CD4-positive, CD25-positive, alpha-beta regulatory T cell (primary cell): Measurements from ENCODE around the gene HUS1B. TPM values are rescaled to one million over a fixed set of nuclear protein-coding genes. Genes with fewer than 3 reads are reported as not detected.

ENCODE experiments used
- ATAC-seq, 2 donors: fragments of 150-1000 bp; cut with Tn5 transposase; one replicate each; pipeline ENCODE4 v1.10.0; 2021; ENCODE audit warnings: low read depth in 2 of 2, moderate number of reproducible peaks in 2 of 2, moderate library complexity in 1 of 2
- DNase-seq, 3 donors: peaks; one replicate each; pipeline versions ENCODE4 v3.0.0 to v3.0.0-alpha.2; 2012 to 2022; ENCODE audit warnings: mixed read lengths in 1 of 3
- H3K27ac ChIP-seq: one replicate; pipeline ENCODE4 v1.7.0; 2013; ENCODE audit warnings: mild to moderate bottlenecking, low read length; ENCODE audit not compliant: insufficient read depth, poor library complexity, severe bottlenecking
- H3K27me3 ChIP-seq: one replicate; pipeline ENCODE4 v1.7.0; 2013; ENCODE audit warnings: low read length; ENCODE audit not compliant: control insufficient read depth, insufficient read depth
- H3K36me3 ChIP-seq: one replicate; pipeline ENCODE4 v1.7.0; 2013; ENCODE audit warnings: mild to moderate bottlenecking, low read length, moderate library complexity; ENCODE audit not compliant: control insufficient read depth, insufficient read depth
- H3K4me1 ChIP-seq: 2 replicates; pipeline ENCODE4 v1.7.0; 2013; ENCODE audit warnings: mild to moderate bottlenecking, low read length; ENCODE audit not compliant: insufficient read depth, control insufficient read depth, poor library complexity, severe bottlenecking
- H3K4me3 ChIP-seq: one replicate; pipeline ENCODE4 v1.7.0; 2013; ENCODE audit warnings: low read depth, mild to moderate bottlenecking, low read length, moderate library complexity
- H3K9me3 ChIP-seq, 2 experiments: 1 replicate in 1 of 2; 2 replicates in 1 of 2; pipeline ENCODE4 v1.7.0; 2013; ENCODE audit warnings: low read length in 2 of 2, mild to moderate bottlenecking in 1 of 2, moderate library complexity in 1 of 2; ENCODE audit not compliant: control insufficient read depth in 2 of 2
- H3K27ac Mint-ChIP-seq, 3 donors: one replicate each; pipeline ENCODE4 v1.8.0; 2020 to 2022; ENCODE audit warnings: mild to moderate bottlenecking in 3 of 3, mixed read lengths in 3 of 3, moderate library complexity in 2 of 3
- H3K27me3 Mint-ChIP-seq: one replicate; pipeline ENCODE4 v1.8.0; 2022; ENCODE audit warnings: mild to moderate bottlenecking, mixed read lengths
- H3K36me3 Mint-ChIP-seq: one replicate; pipeline ENCODE4 v1.8.0; 2020; ENCODE audit warnings: mixed read lengths
- H3K4me1 Mint-ChIP-seq, 4 donors: one replicate each; pipeline ENCODE4 v1.8.0; 2020 to 2022; ENCODE audit warnings: mixed read lengths in 4 of 4, mild to moderate bottlenecking in 1 of 4
- H3K4me3 Mint-ChIP-seq, 4 donors: one replicate each; pipeline ENCODE4 v1.8.0; 2020 to 2022; ENCODE audit warnings: mild to moderate bottlenecking in 4 of 4, mixed read lengths in 4 of 4, moderate library complexity in 3 of 4
- H3K9me3 Mint-ChIP-seq, 7 donors: one replicate each; pipeline ENCODE4 v1.8.0; 2020 to 2022; ENCODE audit warnings: mixed read lengths in 7 of 7, mild to moderate bottlenecking in 3 of 7, moderate library complexity in 2 of 7
- polyA plus RNA-seq, 4 donors: library from polyadenylated mRNA; unstranded; fragments of 300-500 nt; fragmentation: Illumina TruSeq; gene quantifications; one replicate each; pipeline ENCODE4 v1.2.3, GENCODE V29; 2021
- total RNA-seq: library from RNA; stranded (reverse); gene quantifications from one replicate; pipeline ENCODE4 v1.2.3, GENCODE V29; 2022

HUS1B gene
- total and polyA plus RNA-seq, 5 donors from 2014 or later = 0.83 to 4.8 (median 2.2) TPM

DNA sequence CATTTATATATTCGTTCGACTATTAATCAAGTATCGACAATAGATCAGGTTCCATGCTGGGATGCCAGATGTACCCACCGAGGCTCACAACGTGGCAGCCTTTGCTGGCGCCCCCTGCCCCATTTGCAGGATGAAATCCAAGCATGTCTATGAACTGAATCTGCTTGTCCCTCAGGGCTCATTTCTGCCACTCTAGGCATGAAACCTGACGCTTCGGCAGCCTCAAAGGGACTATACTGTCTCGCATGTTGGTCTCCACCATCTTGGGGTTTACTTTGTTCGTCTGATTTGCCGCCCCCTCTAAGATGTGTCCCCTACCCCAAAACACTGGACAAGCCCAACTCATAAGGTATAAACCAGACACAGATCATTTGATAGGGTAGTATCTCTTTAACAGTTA lies 36.7 kb downstream of the HUS1B start:
- no peaks in the 10 kb centered on the region for H3K9me3 ChIP-seq
- Mint-ChIP-seq H3K27me3 (no peaks in the 10 kb centered on the region), H3K4me1 (peaks cover 7 to 18% (median 12%) of the 10 kb centered on the region in 4 donors), H3K4me3 (no peak overlapping the region), H3K36me3 (peaks cover 44% of the 10 kb centered on the region), H3K9me3 (no peaks in the 10 kb centered on the region), H3K27ac (peak overlapping the region in 1 of 3 donors; percentile 69)
- peaks cover 58% of the 10 kb centered on the region for H3K36me3 ChIP-seq
- DNase-seq = no peak
- no peaks in the 10 kb centered on the region for H3K4me1 ChIP-seq
- no peaks in the 10 kb centered on the region for H3K27me3 ChIP-seq
- no peak for ATAC-seq
- H3K27ac ChIP-seq = no peak overlapping the region
- no peak overlapping the region for H3K4me3 ChIP-seq

DNA sequence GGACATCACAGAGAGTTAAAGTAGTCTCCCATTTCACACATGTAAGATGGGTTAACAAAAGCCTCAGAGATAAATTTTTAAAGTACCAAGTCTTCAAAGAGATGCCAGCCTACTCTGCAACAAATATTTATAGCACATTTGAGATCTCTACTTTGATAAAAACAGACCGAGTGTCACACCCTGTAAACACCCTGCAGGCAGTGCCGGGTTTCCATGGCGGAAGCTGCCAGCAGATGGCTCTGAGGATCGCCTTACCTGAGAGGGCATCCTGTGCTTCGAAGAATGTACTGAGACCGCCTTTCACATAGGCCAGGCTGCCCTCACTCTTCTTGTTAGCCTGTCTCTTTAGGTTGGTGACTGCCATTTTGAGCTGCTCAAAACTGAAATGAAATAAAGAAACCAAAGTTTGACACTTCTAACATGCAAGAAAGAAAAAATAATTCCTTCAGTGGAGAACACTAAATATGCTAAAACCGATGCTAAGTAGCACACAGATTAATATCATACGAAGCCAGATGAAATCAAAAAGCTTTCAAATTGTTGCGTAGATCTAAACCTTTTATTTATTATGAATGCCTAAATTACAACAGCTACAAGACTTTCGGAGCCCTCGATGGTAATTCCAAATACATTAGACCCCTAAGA lies 39.3 kb downstream of the HUS1B start:
- Histone ChIP-seq H3K4me1 (no peaks in the 10 kb centered on the region), H3K27ac (peak overlapping the region; percentile 29), H3K4me3 (peak overlapping the region; percentile 7), H3K27me3 (no peaks in the 10 kb centered on the region), H3K36me3 (peaks cover 54% of the 10 kb centered on the region), H3K9me3 (no peaks in the 10 kb centered on the region)
- ATAC-seq (peak; percentile 50 to 70), DNase-seq (peak in 2 of 3 donors; percentile 28 to 81)
- Mint-ChIP-seq H3K4me1 (peaks cover 7 to 14% (median 12%) of the 10 kb centered on the region in 4 donors), H3K27ac (peak overlapping the region in 2 of 3 donors; percentile 42 to 70), H3K4me3 (no peak overlapping the region), H3K27me3 (no peaks in the 10 kb centered on the region), H3K36me3 (peaks cover 52% of the 10 kb centered on the region), H3K9me3 (no peaks in the 10 kb centered on the region)

GRCh38 chr6:613981-614380 lies 42.9 kb downstream of the HUS1B start:
- peaks cover 62% of the 10 kb centered on the region for H3K36me3 Mint-ChIP-seq
- ATAC-seq = no peak

GRCh38 chr6:611928-612327 lies 45.0 kb downstream of the HUS1B start:
- ATAC-seq (no peak), DNase-seq (no peak)
- Mint-ChIP-seq H3K4me3 (no peak overlapping the region), H3K27me3 (no peaks in the 10 kb centered on the region), H3K9me3 (no peaks in the 10 kb centered on the region), H3K4me1 (peaks cover 2 to 15% (median 9%) of the 10 kb centered on the region in 4 donors), H3K27ac (peak overlapping the region in 1 of 3 donors; percentile 22), H3K36me3 (peaks cover 65% of the 10 kb centered on the region)
- Histone ChIP-seq H3K4me1 (no peaks in the 10 kb centered on the region), H3K9me3 (no peaks in the 10 kb centered on the region), H3K27ac (no peak overlapping the region), H3K36me3 (peaks cover 58% of the 10 kb centered on the region), H3K27me3 (no peaks in the 10 kb centered on the region), H3K4me3 (no peak overlapping the region)

More at GRCh38 chr6:613981-614380, 42.9 kb downstream of the HUS1B start:
- H3K4me1 Mint-ChIP-seq = peaks cover 7 to 21% (median 13%) of the 10 kb centered on the region in 4 donors
- no peak overlapping the region for H3K4me3 Mint-ChIP-seq
- H3K27ac Mint-ChIP-seq = no peak overlapping the region
- Histone ChIP-seq H3K27me3 (no peaks in the 10 kb centered on the region), H3K9me3 (no peaks in the 10 kb centered on the region), H3K4me1 (no peaks in the 10 kb centered on the region), H3K27ac (no peak overlapping the region), H3K36me3 (peaks cover 50% of the 10 kb centered on the region), H3K4me3 (no peak overlapping the region)
- DNase-seq = no peak
- no peaks in the 10 kb centered on the region for H3K27me3 Mint-ChIP-seq
- no peaks in the 10 kb centered on the region for H3K9me3 Mint-ChIP-seq

DNA sequence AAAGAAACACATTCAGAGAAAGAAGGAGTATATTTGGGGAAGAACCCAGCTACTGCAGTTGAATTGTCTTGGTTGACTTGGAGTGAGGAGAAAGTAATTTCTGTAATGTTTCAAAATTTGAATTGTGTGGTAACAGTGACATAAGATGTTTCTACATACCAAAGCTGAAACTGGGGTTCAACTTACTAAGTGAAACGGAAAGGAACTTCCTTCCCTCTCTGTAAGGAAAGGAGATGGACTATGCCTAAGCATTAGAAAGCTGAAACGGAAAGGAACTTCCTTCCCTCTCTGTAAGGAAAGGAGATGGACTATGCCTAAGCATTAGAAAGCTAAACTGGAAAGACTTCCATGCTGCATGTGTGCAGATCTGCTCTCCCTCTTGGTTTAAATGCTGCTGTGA lies 46.0 kb downstream of the HUS1B start:
- Mint-ChIP-seq H3K4me1 (peaks cover 2 to 12% (median 7%) of the 10 kb centered on the region in 4 donors), H3K27me3 (no peaks in the 10 kb centered on the region), H3K9me3 (peaks cover 0 to 4% (median 0%) of the 10 kb centered on the region in 7 donors), H3K36me3 (peaks cover 72% of the 10 kb centered on the region), H3K4me3 (no peak overlapping the region), H3K27ac (peak overlapping the region; percentile 42 to 68 (median 54))
- Histone ChIP-seq H3K36me3 (peaks cover 60% of the 10 kb centered on the region), H3K27me3 (no peaks in the 10 kb centered on the region), H3K4me1 (no peaks in the 10 kb centered on the region), H3K27ac (no peak overlapping the region), H3K4me3 (no peak overlapping the region), H3K9me3 (no peaks in the 10 kb centered on the region)
- no peak for ATAC-seq
- no peak for DNase-seq

- Mint-ChIP-seq H3K4me3 (no peak overlapping the region), H3K36me3 (peaks cover 67% of the 10 kb centered on the region), H3K9me3 (peaks cover 0 to 4% (median 0%) of the 10 kb centered on the region in 7 donors), H3K27ac (no peak overlapping the region), H3K27me3 (no peaks in the 10 kb centered on the region), H3K4me1 (peaks cover 2 to 10% (median 5%) of the 10 kb centered on the region in 4 donors)
- Histone ChIP-seq H3K4me3 (no peak overlapping the region), H3K27ac (no peak overlapping the region), H3K36me3 (peaks cover 51% of the 10 kb centered on the region), H3K9me3 (no peaks in the 10 kb centered on the region), H3K4me1 (no peaks in the 10 kb centered on the region), H3K27me3 (no peaks in the 10 kb centered on the region)
- DNase-seq (no peak), ATAC-seq (no peak)
Measured at GRCh38 chr6:609905-610304, 47.0 kb downstream of the HUS1B start.

- Mint-ChIP-seq H3K4me3 (no peak overlapping the region), H3K36me3 (peaks cover 55% of the 10 kb centered on the region), H3K4me1 (peaks cover 2 to 14% (median 7%) of the 10 kb centered on the region in 4 donors), H3K27ac (peak overlapping the region in 1 of 3 donors; percentile 87), H3K9me3 (peaks cover 0 to 4% (median 0%) of the 10 kb centered on the region in 7 donors), H3K27me3 (no peaks in the 10 kb centered on the region)
- no peaks in the 10 kb centered on the region for H3K4me1 ChIP-seq
- H3K9me3 ChIP-seq = no peaks in the 10 kb centered on the region
- peaks cover 46% of the 10 kb centered on the region for H3K36me3 ChIP-seq
- H3K27me3 ChIP-seq = no peaks in the 10 kb centered on the region
- H3K4me3 ChIP-seq = no peak overlapping the region
- no peak overlapping the region for H3K27ac ChIP-seq
- ATAC-seq (no peak), DNase-seq (no peak)
Measured at GRCh38 chr6:606829-607379, 50.0 kb downstream of the HUS1B start.
